Tibial nerve (tissue), 4 donors: ENCODE data around the gene TRIM29.

Experiments
- EP300 ChIP-seq, 2 donors: sonication (generic); formaldehyde crosslinking; IDR thresholded peaks; one replicate each; pipeline ENCODE4 v1.6.1; 2017; ENCODE audit warnings: antibody characterized with exemption in 2 of 2, mild to moderate bottlenecking in 1 of 2
- POLR2A ChIP-seq, 2 donors: fragments of 450-650 bp; IDR thresholded peaks; one replicate each; pipeline ENCODE4 v1.6.1; 2017; ENCODE audit warnings: antibody characterized with exemption in 2 of 2, mild to moderate bottlenecking in 2 of 2, moderate library complexity in 2 of 2
- TF ChIP-seq, protein P1 (sequence below), 5 experiments: fragments of 200-600 bp in 3 of 5; fragments of 450-650 bp in 2 of 5; sonication (generic) in 3 of 5; IDR thresholded peaks; one replicate each; pipeline ENCODE4 v1.5.1; 2016 to 2019; ENCODE audit warnings: antibody characterized with exemption in 5 of 5, mild to moderate bottlenecking in 3 of 5, moderate library complexity in 2 of 5

DNA sequence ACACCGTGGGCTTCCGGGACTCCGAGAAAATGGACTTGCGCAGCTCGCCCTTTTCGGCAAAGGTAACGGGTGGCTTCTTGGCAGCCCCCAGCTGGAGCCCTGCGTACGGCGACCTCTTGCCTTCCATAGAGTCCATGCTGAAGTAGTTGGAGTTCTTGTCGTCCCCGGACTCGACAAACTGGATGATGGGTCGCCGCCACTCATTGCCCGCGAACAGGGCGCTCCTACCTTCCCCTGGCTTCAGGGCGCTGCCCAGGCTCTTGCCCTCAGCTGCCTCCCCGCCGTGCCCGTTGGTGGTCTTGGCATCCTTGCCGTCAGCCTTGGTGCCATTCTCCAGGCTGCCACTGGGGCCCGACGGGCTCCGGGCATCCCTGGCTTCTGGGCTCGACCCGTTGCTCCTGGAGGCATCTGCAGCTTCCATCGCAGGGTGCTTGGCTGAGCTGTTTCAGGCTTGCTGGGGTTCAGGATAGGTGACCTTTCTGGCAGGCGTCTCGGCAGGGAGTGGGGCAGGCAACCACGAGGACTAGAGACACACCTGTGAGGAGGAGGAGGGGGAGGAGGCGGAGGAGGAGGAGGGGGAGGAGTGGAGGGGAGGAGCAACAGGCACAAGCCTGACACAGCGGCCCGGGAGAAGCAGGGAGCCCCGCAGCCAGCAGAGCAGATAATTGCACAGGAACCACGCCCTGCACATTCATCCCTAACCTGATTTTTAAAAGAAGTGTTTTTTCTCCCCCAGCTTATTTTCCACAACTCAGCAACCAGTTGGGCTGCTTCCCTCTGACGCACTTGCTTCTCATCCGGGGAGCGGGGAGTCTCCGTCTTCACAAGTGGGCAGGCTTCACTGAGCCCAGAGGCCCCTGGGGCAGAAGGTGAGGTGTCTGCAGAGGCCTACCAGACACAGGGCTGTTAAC lies at the start of gene TRIM29:
- TF ChIP-seq, protein P1, sequence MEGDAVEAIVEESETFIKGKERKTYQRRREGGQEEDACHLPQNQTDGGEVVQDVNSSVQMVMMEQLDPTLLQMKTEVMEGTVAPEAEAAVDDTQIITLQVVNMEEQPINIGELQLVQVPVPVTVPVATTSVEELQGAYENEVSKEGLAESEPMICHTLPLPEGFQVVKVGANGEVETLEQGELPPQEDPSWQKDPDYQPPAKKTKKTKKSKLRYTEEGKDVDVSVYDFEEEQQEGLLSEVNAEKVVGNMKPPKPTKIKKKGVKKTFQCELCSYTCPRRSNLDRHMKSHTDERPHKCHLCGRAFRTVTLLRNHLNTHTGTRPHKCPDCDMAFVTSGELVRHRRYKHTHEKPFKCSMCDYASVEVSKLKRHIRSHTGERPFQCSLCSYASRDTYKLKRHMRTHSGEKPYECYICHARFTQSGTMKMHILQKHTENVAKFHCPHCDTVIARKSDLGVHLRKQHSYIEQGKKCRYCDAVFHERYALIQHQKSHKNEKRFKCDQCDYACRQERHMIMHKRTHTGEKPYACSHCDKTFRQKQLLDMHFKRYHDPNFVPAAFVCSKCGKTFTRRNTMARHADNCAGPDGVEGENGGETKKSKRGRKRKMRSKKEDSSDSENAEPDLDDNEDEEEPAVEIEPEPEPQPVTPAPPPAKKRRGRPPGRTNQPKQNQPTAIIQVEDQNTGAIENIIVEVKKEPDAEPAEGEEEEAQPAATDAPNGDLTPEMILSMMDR (IDR thresholded peaks at IDR 0.05) = no peak
- TF ChIP-seq POLR2A (IDR thresholded peaks at IDR 0.05) (no peak), EP300 (IDR thresholded peaks at IDR 0.05) (no peak)
